ENCODE results near the gene IQCK.
"Not testable (repeated sequence)": the region's sequence is repeated elsewhere in the genome, so short reads cannot be mapped to it uniquely, and the experiment has no call there.

DNA sequence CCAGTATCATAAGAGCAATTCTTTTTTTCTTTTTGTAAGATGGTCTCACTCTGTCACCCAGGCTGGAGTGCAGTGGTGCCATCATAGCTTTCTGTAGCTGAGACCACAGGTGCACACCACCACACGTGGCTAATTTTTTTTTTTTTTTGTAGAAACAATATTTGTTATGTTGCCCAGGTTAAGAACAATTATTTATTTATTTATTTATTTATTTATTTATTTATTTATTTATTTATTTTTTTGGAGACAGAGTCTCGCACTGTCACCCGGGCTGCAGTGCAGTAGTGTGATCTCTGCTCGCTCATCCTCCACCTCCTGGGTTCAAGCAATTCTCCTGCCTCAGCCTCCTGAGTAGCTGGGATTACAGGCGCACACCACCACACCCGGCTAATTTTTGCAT is 38.8 kb upstream of the IQCK start:
- TF ChIP-seq, protein P1, sequence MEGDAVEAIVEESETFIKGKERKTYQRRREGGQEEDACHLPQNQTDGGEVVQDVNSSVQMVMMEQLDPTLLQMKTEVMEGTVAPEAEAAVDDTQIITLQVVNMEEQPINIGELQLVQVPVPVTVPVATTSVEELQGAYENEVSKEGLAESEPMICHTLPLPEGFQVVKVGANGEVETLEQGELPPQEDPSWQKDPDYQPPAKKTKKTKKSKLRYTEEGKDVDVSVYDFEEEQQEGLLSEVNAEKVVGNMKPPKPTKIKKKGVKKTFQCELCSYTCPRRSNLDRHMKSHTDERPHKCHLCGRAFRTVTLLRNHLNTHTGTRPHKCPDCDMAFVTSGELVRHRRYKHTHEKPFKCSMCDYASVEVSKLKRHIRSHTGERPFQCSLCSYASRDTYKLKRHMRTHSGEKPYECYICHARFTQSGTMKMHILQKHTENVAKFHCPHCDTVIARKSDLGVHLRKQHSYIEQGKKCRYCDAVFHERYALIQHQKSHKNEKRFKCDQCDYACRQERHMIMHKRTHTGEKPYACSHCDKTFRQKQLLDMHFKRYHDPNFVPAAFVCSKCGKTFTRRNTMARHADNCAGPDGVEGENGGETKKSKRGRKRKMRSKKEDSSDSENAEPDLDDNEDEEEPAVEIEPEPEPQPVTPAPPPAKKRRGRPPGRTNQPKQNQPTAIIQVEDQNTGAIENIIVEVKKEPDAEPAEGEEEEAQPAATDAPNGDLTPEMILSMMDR (IDR thresholded peaks at IDR 0.05; ENCODE audit: low read depth, low read length, poor library complexity, severe bottlenecking), result not testable (repeated sequence)
- TF ChIP-seq EZH2phosphoT487 (IDR thresholded peaks at IDR 0.05; ENCODE audit: borderline replicate concordance, low read length), result not testable (repeated sequence)

All from DOHH2 (cell line).